CD8-positive, alpha-beta memory T cell (primary cell): ENCODE data around the gene RPS6KA2. TPM values are rescaled to one million over a fixed set of nuclear protein-coding genes. Genes with fewer than 3 reads are reported as not detected.

Source experiments
- CTCF ChIA-PET: fragments of 350-600 bp; sonication (Branson Sonifier 250); formaldehyde crosslinking; loops from one replicate; lab custom pipeline; 2021; ENCODE audit warnings: antibody characterized with exemption; lab: Charles Lee
- POLR2A ChIA-PET: fragments of 350-600 bp; sonication (Branson Sonifier 250); formaldehyde crosslinking; loops from one replicate; lab custom pipeline; 2021; ENCODE audit warnings: antibody characterized with exemption; lab: Charles Lee
- DNase-seq, 5 donors: peaks; one replicate each; pipeline versions ENCODE4 v3.0.0 to v3.0.0-alpha.2; 2020 to 2022; ENCODE audit warnings: mixed read lengths in 1 of 5
- H3K27ac ChIP-seq: one replicate; pipeline ENCODE4 v1.7.0; 2013; ENCODE audit warnings: low read depth, mild to moderate bottlenecking, low read length, moderate library complexity
- H3K27me3 ChIP-seq: 2 replicates; pipeline ENCODE4 v1.7.0; 2013; ENCODE audit warnings: low read length, mild to moderate bottlenecking; ENCODE audit not compliant: insufficient read depth, poor library complexity, severe bottlenecking
- H3K36me3 ChIP-seq: 2 replicates; pipeline ENCODE4 v1.7.0; 2013; ENCODE audit warnings: mild to moderate bottlenecking, low read length, moderate library complexity; ENCODE audit not compliant: insufficient read depth
- H3K4me1 ChIP-seq: 2 replicates; pipeline ENCODE4 v1.7.0; 2013; ENCODE audit warnings: mild to moderate bottlenecking, low read length, moderate library complexity; ENCODE audit not compliant: insufficient read depth
- H3K4me3 ChIP-seq: 2 replicates; pipeline ENCODE4 v1.7.0; 2013; ENCODE audit warnings: mild to moderate bottlenecking, low read length
- H3K9me3 ChIP-seq: 2 replicates; pipeline ENCODE4 v1.7.0; 2013; ENCODE audit warnings: mild to moderate bottlenecking, low read length
- H3K27ac Mint-ChIP-seq, 8 donors: one replicate each; pipeline ENCODE4 v1.8.0; 2020 to 2021; ENCODE audit warnings: mixed read lengths in 8 of 8, mild to moderate bottlenecking in 6 of 8, inconsistent platforms in 3 of 8, moderate library complexity in 3 of 8
- H3K27me3 Mint-ChIP-seq, 2 donors: one replicate each; pipeline ENCODE4 v1.8.0; 2020 to 2021; ENCODE audit warnings: mixed read lengths in 2 of 2, mild to moderate bottlenecking in 1 of 2, moderate library complexity in 1 of 2
- H3K36me3 Mint-ChIP-seq, 3 donors: one replicate each; pipeline ENCODE4 v1.8.0; 2020 to 2021; ENCODE audit warnings: mixed read lengths in 3 of 3, inconsistent platforms in 1 of 3, mild to moderate bottlenecking in 1 of 3
- H3K4me1 Mint-ChIP-seq, 3 donors: one replicate each; pipeline ENCODE4 v1.8.0; 2020 to 2021; ENCODE audit warnings: mixed read lengths in 3 of 3, inconsistent platforms in 1 of 3, mild to moderate bottlenecking in 1 of 3
- H3K4me3 Mint-ChIP-seq, 7 donors: one replicate each; pipeline ENCODE4 v1.8.0; 2020 to 2021; ENCODE audit warnings: mixed read lengths in 7 of 7, mild to moderate bottlenecking in 6 of 7, moderate library complexity in 4 of 7, inconsistent platforms in 2 of 7
- H3K9me3 Mint-ChIP-seq, 5 donors: one replicate each; pipeline ENCODE4 v1.8.0; 2020 to 2022; ENCODE audit warnings: mixed read lengths in 5 of 5, mild to moderate bottlenecking in 3 of 5, moderate library complexity in 2 of 5, inconsistent platforms in 1 of 5
- polyA plus RNA-seq: library from polyadenylated mRNA; unstranded; fragments of 300-500 nt; fragmentation: Illumina TruSeq; gene quantifications from one replicate; pipeline ENCODE4 v1.2.3, GENCODE V29; 2021
- total RNA-seq, 2 experiments: library from RNA; stranded (reverse); gene quantifications; one replicate each; pipeline ENCODE4 v1.2.3, GENCODE V29; 2021

The RPS6KA2 gene
- total and polyA plus RNA-seq, 3 experiments from 2014 or later: 3.6 to 4.7 (median 4.6) TPM

DNA sequence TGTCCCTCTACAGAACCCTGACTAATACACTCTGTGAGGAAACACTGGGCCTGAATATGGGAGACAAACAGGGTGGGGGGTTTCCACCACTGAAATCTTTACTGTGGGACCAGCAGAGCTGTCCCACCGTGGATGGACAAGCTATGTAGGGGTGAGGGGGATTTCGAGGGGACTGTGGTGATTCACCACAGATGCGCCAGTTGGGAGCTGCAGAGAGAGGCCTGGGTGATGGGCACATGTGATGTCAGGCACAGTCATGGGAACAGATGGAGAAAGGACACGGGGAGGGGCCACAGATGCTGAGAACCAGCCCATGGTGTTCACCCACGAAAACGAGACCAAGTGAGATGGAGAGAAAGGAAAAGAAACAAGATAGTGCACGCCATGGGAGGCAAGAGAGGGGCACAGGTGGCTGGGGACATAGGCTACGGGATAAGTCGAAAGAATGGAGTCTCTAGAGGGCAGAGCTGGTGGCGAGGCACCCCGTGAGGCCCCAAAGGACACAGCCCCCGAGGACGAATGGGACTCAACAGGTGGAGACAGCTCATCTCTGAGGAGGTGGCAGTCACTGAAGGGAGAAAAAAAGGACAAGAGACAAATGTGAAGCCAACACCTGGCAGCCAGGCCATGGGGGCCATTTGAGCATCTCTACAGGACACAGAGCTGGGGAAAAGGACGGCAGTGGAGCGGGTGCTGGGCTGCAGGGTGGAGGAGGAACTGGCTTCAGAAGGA lies 30.1 kb downstream of the RPS6KA2 start:
- H3K4me1 ChIP-seq: no peaks in the 10 kb centered on the region
- no peak for DNase-seq
- no peaks in the 10 kb centered on the region for H3K27me3 ChIP-seq
- POLR2A ChIA-PET: no interaction called here
- CTCF ChIA-PET: no interaction called here
- no peaks in the 10 kb centered on the region for H3K4me1 Mint-ChIP-seq
- no peak overlapping the region for H3K27ac ChIP-seq
- H3K4me3 Mint-ChIP-seq: no peak overlapping the region
- H3K27ac Mint-ChIP-seq: peak overlapping the region in 3 of 8 donors; percentile 15 to 64 (median 20)
- no peaks in the 10 kb centered on the region for H3K9me3 Mint-ChIP-seq
- no peaks in the 10 kb centered on the region for H3K36me3 Mint-ChIP-seq
- no peaks in the 10 kb centered on the region for H3K9me3 ChIP-seq
- H3K4me3 ChIP-seq: no peak overlapping the region
- H3K36me3 ChIP-seq: no peaks in the 10 kb centered on the region
- peaks cover 1 to 4% of the 10 kb centered on the region in 2 donors for H3K27me3 Mint-ChIP-seq

DNA sequence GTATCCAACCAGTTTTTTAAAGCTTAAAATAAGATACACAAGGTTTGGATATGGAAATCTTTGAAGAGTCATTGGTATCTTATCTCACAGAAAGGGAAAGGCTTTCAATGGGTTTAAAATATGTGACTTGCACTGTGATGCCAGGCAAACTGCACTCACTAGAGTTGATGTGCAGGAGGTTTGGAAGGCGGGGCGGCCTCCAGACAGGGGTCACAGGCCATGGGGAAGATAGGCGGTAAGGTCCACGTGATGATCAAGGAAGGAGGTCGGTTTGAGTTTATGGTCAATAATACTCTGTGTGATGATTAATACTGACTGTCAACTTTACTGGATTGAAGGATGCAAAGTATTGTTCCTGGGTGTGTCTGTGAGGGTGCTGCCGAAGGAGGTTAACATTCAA lies 31.1 kb downstream of the RPS6KA2 start:
- no peak overlapping the region for H3K4me3 Mint-ChIP-seq
- H3K27ac Mint-ChIP-seq: peak overlapping the region in 1 of 8 donors; percentile 34
- Histone ChIP-seq H3K4me3 (no peak overlapping the region), H3K36me3 (no peaks in the 10 kb centered on the region), H3K4me1 (no peaks in the 10 kb centered on the region), H3K27me3 (no peaks in the 10 kb centered on the region), H3K27ac (no peak overlapping the region), H3K9me3 (no peaks in the 10 kb centered on the region)
- no peaks in the 10 kb centered on the region for H3K4me1 Mint-ChIP-seq
- no peaks in the 10 kb centered on the region for H3K9me3 Mint-ChIP-seq
- no peaks in the 10 kb centered on the region for H3K36me3 Mint-ChIP-seq
- POLR2A ChIA-PET: no interaction called here
- CTCF ChIA-PET: no interaction called here
- DNase-seq: no peak
- peaks cover 1 to 4% of the 10 kb centered on the region in 2 donors for H3K27me3 Mint-ChIP-seq

DNA sequence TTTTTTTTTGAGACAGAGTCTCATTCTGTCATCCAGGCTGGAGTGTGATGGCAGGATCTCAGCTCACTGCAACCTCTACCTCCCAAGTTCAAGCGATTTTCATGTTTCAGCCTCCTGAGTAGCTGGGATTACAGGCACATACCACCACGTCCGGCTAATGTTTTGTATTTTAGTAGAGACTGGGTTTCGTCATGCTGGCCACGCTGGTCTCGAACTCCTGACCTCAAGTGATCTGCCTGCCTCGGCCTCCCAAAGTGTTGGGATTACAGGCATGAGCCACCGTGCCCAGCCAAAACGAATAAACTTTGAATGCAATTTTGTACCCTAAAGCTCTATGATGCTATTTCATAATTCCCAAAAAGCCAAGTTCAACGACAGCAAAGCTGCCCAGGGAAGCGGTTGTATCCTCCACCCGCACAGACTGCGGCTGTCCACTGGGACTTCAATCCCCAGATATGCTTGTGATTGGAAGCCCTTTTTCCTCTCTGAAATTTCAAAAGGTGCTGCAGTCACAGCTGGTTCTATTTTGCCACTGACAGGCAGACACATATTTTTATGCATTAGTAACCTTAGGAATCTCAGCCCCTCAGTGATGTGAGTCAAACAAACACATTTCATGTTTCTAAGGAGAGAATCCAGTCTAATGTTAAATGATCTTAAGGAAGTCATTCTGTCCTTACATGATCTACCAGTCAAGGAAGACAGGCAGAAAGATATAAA lies 31.8 kb downstream of the RPS6KA2 start:
- Mint-ChIP-seq H3K36me3 (no peaks in the 10 kb centered on the region), H3K4me1 (no peaks in the 10 kb centered on the region), H3K27ac (no peak overlapping the region), H3K27me3 (peaks cover 1 to 4% of the 10 kb centered on the region in 2 donors), H3K9me3 (no peaks in the 10 kb centered on the region), H3K4me3 (no peak overlapping the region)
- ChIA-PET POLR2A (no interaction called here), CTCF (no interaction called here)
- DNase-seq: no peak
- no peak overlapping the region for H3K4me3 ChIP-seq
- H3K27me3 ChIP-seq: no peaks in the 10 kb centered on the region
- H3K36me3 ChIP-seq: no peaks in the 10 kb centered on the region
- no peaks in the 10 kb centered on the region for H3K9me3 ChIP-seq
- no peak overlapping the region for H3K27ac ChIP-seq
- no peaks in the 10 kb centered on the region for H3K4me1 ChIP-seq

DNA sequence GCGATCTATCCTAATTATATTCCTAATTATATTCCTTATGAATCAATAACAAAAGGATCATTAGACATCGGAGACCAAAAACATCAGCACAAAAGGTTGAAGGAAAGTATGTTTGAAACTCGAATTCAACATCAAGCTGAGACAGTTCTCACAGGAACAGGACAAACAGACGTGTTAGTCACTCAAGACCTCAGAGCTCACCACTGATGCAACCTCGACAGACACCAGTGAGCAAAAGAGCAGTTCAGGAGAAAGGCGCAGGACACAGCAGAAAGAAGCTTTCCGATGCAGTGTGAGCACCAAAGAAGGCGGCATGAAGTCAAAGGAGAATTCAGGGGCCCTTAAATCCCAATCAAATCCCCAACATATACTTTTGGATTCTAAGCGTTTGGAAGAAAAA lies 34.2 kb downstream of the RPS6KA2 start:
- H3K36me3 Mint-ChIP-seq: no peaks in the 10 kb centered on the region
- no peaks in the 10 kb centered on the region for H3K4me1 ChIP-seq
- H3K4me1 Mint-ChIP-seq: peaks cover 0 to 5% (median 0%) of the 10 kb centered on the region in 3 donors
- H3K9me3 ChIP-seq: no peaks in the 10 kb centered on the region
- H3K27ac ChIP-seq: no peak overlapping the region
- DNase-seq: no peak
- H3K4me3 Mint-ChIP-seq: no peak overlapping the region
- H3K9me3 Mint-ChIP-seq: no peaks in the 10 kb centered on the region
- no peak overlapping the region for H3K27ac Mint-ChIP-seq
- no peak overlapping the region for H3K4me3 ChIP-seq
- ChIA-PET POLR2A (no interaction called here), CTCF (interaction anchor here (1.3 kb wide), 1 partner anchor 192 kb away, joined by 3 read pairs; no protein-coding TSS in a partner anchor)
- no peaks in the 10 kb centered on the region for H3K27me3 ChIP-seq
- H3K36me3 ChIP-seq: no peaks in the 10 kb centered on the region
- H3K27me3 Mint-ChIP-seq: peaks cover 1 to 11% of the 10 kb centered on the region in 2 donors

DNA sequence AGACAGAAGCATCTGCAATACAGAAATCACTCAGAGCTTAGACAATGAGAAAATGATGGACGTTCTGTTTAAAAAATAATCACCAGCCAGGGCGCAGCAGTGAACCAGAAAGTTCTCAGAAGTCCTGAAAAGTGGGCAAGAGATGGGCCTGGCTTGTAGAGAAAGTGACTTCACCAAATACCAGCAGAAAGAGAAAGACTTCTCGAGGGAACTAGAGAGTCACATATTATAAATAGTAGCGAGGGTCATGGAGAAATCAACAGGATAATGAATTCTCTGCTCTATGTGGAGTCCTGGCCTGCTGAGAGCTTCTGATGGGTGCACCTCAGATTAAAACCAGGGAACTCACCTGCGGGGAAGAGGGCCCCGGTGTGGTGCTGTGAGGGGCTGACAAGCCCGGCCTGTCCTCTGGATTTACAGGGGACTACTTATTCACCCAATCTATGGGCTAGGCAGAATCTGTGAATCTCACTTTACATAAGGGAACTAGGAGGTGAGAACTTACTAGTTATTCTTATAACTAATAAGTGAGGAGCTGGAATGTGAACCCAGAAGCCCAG lies 35.0 kb downstream of the RPS6KA2 start:
- no peak overlapping the region for H3K4me3 Mint-ChIP-seq
- ChIA-PET CTCF (interaction anchor here (1.3 kb wide), 1 partner anchor 192 kb away, joined by 3 read pairs; no protein-coding TSS in a partner anchor), POLR2A (no interaction called here)

DNA sequence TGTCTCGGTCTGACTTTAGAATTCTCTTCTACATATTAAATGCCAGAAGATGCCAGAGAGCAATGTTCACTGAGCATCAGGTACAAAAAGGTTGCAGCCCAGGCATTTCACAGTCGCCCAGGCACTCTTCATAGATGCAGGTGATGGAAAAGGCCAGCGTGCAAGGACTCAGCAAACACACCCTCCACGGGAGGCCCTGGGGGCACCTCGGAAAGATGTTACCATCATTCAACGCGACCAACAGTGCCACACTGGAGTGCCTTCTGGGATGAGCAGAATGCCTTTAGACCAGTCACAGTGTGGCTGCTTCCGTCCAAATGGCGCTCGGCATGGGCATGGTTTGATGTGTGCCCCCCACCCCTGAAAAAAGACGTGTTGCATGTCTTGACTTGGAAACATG lies 36.0 kb downstream of the RPS6KA2 start:
- no peak for DNase-seq
- Mint-ChIP-seq H3K36me3 (no peaks in the 10 kb centered on the region), H3K9me3 (no peaks in the 10 kb centered on the region), H3K4me1 (peaks cover 0 to 5% (median 0%) of the 10 kb centered on the region in 3 donors), H3K27me3 (peaks cover 0 to 11% of the 10 kb centered on the region in 2 donors), H3K27ac (no peak overlapping the region), H3K4me3 (no peak overlapping the region)
- Histone ChIP-seq H3K36me3 (no peaks in the 10 kb centered on the region), H3K9me3 (no peaks in the 10 kb centered on the region), H3K27me3 (no peaks in the 10 kb centered on the region), H3K4me3 (no peak overlapping the region), H3K4me1 (no peaks in the 10 kb centered on the region), H3K27ac (no peak overlapping the region)
- POLR2A ChIA-PET: no interaction called here
- CTCF ChIA-PET: no interaction called here

More for the DNA sequence above, 35.0 kb downstream of the RPS6KA2 start:
- Mint-ChIP-seq H3K9me3 (no peaks in the 10 kb centered on the region), H3K27me3 (peaks cover under 1 to 11% of the 10 kb centered on the region in 2 donors), H3K4me1 (peaks cover 0 to 5% (median 0%) of the 10 kb centered on the region in 3 donors), H3K36me3 (no peaks in the 10 kb centered on the region), H3K27ac (no peak overlapping the region)
- no peak overlapping the region for H3K27ac ChIP-seq
- no peaks in the 10 kb centered on the region for H3K36me3 ChIP-seq
- H3K4me1 ChIP-seq: no peaks in the 10 kb centered on the region
- no peaks in the 10 kb centered on the region for H3K27me3 ChIP-seq
- DNase-seq: no peak
- no peaks in the 10 kb centered on the region for H3K9me3 ChIP-seq
- no peak overlapping the region for H3K4me3 ChIP-seq

DNA sequence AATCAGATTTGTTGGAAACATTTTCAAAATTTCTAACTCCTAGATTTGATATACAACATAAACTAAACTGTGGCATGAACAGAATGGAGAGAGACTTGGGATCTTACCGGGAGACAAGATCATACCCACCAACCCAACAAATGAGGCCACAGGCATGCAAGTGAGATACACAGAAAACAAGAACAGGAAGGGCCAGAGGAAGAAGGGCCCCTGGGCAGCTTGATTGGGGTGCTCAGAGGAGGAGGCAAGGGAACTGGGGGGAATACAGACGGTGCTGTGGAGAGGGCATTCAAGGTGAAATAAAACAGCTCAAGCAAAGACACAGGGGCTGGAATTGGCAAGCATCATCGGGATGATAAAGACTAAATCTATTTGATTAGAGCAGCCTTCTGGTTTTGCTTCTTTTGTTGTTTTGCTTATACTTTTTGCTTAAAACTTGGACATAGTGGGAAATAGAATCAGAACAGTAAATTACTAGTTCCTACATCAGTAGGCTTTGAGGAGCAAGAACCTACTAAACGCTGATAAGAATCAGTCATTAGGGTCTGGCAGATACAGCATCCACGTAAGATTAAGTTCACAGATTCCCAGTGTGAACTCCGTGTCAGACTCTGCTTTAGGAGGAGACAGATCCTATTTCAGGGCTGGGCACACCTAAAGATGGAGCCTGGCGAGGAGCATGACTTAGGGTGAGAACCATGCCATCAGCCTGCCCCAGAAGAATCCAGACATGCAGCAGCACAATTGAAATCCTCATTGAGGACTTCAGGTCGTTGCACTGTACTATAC lies 37.1 kb downstream of the RPS6KA2 start:
- Mint-ChIP-seq H3K27ac (no peak overlapping the region), H3K4me1 (peaks cover 0 to 5% (median 0%) of the 10 kb centered on the region in 3 donors), H3K27me3 (peaks cover 0 to 11% of the 10 kb centered on the region in 2 donors), H3K4me3 (no peak overlapping the region), H3K9me3 (no peaks in the 10 kb centered on the region), H3K36me3 (no peaks in the 10 kb centered on the region)
- Histone ChIP-seq H3K27ac (no peak overlapping the region), H3K36me3 (no peaks in the 10 kb centered on the region), H3K27me3 (no peaks in the 10 kb centered on the region), H3K4me1 (no peaks in the 10 kb centered on the region), H3K4me3 (no peak overlapping the region), H3K9me3 (no peaks in the 10 kb centered on the region)
- no peak for DNase-seq
- POLR2A ChIA-PET: no interaction called here
- CTCF ChIA-PET: no interaction called here
